ENCODE data around the gene SLC66A3.

DNA sequence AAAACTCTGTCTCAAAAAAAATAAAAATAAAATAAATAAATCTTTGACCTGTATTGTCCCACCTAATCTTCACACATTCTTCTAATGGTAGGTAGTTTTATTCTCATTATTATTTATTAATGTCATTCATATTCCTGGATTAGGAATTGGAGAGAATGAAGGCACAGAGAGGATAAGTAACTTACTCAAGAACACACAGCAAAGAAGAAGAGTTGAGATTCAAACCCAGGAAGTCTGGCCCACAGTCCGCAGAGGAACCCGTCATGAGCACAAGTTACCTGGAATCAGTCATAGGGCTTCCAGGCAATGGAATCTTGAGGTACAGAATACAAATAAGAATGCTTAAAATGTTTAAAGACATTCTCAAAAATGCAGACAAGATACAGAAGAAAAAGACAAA is 46.3 kb upstream of the SLC66A3 start:
- TF ChIP-seq, protein P1, sequence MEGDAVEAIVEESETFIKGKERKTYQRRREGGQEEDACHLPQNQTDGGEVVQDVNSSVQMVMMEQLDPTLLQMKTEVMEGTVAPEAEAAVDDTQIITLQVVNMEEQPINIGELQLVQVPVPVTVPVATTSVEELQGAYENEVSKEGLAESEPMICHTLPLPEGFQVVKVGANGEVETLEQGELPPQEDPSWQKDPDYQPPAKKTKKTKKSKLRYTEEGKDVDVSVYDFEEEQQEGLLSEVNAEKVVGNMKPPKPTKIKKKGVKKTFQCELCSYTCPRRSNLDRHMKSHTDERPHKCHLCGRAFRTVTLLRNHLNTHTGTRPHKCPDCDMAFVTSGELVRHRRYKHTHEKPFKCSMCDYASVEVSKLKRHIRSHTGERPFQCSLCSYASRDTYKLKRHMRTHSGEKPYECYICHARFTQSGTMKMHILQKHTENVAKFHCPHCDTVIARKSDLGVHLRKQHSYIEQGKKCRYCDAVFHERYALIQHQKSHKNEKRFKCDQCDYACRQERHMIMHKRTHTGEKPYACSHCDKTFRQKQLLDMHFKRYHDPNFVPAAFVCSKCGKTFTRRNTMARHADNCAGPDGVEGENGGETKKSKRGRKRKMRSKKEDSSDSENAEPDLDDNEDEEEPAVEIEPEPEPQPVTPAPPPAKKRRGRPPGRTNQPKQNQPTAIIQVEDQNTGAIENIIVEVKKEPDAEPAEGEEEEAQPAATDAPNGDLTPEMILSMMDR (IDR thresholded peaks at IDR 0.05; ENCODE audit: insufficient read depth, low read length, poor library complexity, severe bottlenecking), result no peak
- TF ChIP-seq EZH2phosphoT487 (conservative IDR thresholded peaks at IDR 0.05; ENCODE audit: low read length), result no peak

Data from SU-DHL-6 (cell line).